Rectal smooth muscle tissue (tissue), 1 donor: Measurements from ENCODE around the gene CARHSP1.
"Not testable (repeated sequence)": the region's sequence is repeated elsewhere in the genome, so short reads cannot be mapped to it uniquely, and the experiment has no call there.

Experiments
- H3K27ac ChIP-seq: one replicate; pipeline ENCODE4 v1.7.0; 2013; ENCODE audit warnings: low read depth, low read length, inconsistent platforms
- H3K27me3 ChIP-seq: one replicate; pipeline ENCODE4 v1.7.0; 2013; ENCODE audit warnings: low read length; ENCODE audit not compliant: control insufficient read depth, insufficient read depth
- H3K36me3 ChIP-seq: one replicate; pipeline ENCODE4 v1.7.0; 2013; ENCODE audit warnings: low read length; ENCODE audit not compliant: control insufficient read depth, insufficient read depth
- H3K4me1 ChIP-seq: one replicate; pipeline ENCODE4 v1.7.0; 2013; ENCODE audit warnings: low read length; ENCODE audit not compliant: control insufficient read depth, insufficient read depth
- H3K4me3 ChIP-seq: one replicate; pipeline ENCODE4 v1.7.0; 2013; ENCODE audit warnings: low read length
- H3K9ac ChIP-seq: one replicate; pipeline ENCODE4 v1.7.0; 2013; ENCODE audit warnings: low read length

CARHSP1 gene

DNA sequence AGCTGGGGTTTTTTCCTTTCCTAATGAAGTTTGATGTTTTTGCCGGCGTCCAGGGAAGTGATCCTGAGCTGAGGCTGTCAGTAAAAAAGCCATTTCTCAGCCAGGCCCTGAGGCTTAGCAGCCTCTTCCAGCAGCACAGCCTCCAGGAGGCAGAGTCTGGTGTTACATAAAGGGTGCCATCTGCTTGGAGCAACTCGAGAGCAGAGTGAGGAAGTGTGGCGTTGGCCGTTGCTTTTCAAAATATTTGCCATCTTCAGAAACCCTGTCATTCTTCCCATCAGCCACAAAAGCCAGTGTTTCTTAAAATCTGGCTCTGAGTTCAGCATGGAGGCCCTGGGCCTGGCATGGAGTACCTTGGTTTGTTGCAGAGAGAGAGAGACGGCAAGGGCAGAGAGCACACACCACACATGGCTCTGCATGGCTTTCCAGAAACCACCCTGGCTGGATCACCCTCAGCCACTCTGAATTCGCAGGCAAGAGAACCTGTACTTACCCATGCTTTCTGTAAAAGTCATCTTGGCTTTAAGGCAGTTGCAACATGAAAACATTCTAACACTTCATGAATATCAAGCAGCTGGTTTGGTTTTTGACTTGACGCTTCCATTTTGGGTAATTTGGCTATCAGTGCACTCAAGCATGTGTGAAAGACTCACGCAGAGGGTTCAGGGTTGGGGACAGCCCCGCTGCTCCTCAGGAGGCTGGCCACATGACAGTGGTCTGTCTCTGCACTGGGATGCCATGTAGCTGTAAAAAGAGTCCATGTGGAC, 50.1 kb downstream of the CARHSP1 start:
- H3K4me1 ChIP-seq = no peaks in the 10 kb centered on the region
- H3K36me3 ChIP-seq = peaks cover 18% of the 10 kb centered on the region
- H3K9ac ChIP-seq = no peak overlapping the region
- H3K27ac ChIP-seq = no peak overlapping the region
- H3K4me3 ChIP-seq = no peak overlapping the region
- no peaks in the 10 kb centered on the region for H3K27me3 ChIP-seq

DNA sequence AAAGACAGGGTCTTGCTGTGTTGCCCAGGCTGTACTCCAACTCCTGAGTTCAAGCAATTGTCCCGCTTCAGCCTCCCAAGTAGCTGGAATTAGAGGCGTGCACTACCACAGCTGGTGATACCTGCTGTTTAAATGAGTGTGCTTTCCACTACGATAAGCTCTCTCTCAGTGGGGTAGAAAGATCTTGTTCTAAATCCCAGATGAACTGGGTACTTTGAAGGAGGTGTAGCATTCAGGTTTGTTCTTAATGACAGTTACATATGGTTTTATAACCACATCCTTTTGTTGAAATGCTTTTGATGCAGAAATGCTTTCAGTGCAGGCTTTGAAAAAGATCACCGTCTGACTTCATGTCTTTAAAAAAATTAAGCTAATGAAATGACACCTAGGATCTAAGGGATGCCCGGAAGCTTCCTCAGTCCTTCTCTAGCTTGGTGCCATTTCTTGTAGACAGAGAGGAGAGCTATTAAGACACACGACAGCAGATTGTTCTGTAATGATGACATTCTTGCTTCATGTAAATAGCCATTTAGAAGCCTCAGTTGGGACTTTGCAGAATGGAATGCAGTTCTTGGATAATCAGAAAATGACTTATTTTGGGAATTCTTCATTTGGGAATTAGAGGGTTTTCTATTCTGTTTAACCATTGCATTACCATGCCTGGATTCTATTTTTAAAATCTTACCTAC, 51.7 kb downstream of the CARHSP1 start:
- H3K36me3 ChIP-seq = peaks cover 31% of the 10 kb centered on the region
- H3K4me3 ChIP-seq = no peak overlapping the region
- no peak overlapping the region for H3K9ac ChIP-seq
- H3K27me3 ChIP-seq = no peaks in the 10 kb centered on the region
- H3K4me1 ChIP-seq = no peaks in the 10 kb centered on the region
- no peak overlapping the region for H3K27ac ChIP-seq

DNA sequence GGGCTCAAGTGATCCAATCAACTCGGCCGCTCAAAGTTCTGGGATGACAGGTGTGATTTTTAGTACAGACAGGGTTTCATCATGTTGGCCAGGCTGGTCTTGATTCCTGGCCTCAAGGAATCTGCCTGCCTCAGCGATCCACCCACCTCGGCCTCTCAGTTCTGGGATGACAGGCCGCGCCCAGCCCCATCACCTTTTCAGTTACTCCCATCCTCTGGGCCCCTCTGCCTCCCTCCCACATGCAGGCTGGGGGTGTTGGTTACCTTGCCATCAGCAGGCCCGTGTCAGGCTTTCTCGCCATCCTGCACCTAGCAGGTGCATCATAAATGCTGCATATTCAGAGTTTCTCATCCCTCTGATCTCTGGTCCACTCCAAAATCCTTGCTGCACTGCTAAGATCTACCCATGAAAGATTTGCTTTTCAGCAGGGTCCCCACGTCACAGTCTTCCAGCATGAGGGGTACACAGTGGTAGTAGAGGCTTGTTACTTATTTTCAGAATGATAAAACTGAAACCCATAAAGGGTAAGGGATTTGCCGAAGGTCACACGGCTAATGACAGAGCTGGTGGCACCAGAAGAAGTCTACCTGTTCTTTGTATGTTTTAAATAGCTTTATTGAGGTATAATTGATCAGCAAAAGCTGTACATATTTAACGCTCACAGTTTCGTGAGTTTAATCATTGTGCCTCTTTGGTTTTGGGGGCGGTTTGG, 54.6 kb downstream of the CARHSP1 start:
- Histone ChIP-seq H3K4me1 (no peaks in the 10 kb centered on the region), H3K27ac (no peak overlapping the region), H3K27me3 (no peaks in the 10 kb centered on the region), H3K9ac (no peak overlapping the region), H3K4me3 (no peak overlapping the region), H3K36me3 (peaks cover 48% of the 10 kb centered on the region)

DNA sequence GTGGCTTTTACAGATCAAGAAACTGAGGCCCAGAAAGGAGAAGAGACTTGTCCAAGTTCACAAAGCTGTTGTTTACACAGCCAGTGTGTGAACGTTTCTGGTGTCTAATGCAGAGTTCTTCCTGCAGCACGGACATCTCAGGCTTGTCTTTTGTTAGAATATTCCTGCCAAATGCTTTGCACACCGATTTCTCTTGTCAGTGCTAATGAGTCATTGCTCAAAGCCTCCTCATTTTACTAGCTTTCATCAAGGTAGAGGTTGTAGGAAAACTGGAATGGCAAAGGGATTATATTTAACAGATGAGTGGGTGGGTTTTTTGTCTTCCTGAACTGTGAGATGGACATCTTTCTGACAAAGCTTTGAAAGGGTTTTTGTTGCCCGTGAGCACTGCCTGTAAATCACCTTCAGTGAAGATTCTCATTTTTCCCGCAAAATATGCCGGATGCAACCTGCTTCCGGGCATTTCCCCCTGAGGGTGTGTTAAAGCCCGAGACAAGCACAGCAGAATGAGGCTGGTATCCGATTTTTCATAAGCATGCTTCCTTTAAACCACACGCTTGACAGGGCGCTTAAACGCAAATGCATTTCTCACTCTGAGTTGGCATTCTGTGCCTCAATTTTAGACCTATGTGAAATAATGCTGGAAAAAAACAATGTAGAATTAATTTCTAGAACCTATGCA, 56.5 kb downstream of the CARHSP1 start:
- H3K9ac ChIP-seq = no peak overlapping the region
- no peaks in the 10 kb centered on the region for H3K27me3 ChIP-seq
- H3K27ac ChIP-seq = no peak overlapping the region
- H3K36me3 ChIP-seq = peaks cover 58% of the 10 kb centered on the region
- no peaks in the 10 kb centered on the region for H3K4me1 ChIP-seq
- H3K4me3 ChIP-seq = no peak overlapping the region

DNA sequence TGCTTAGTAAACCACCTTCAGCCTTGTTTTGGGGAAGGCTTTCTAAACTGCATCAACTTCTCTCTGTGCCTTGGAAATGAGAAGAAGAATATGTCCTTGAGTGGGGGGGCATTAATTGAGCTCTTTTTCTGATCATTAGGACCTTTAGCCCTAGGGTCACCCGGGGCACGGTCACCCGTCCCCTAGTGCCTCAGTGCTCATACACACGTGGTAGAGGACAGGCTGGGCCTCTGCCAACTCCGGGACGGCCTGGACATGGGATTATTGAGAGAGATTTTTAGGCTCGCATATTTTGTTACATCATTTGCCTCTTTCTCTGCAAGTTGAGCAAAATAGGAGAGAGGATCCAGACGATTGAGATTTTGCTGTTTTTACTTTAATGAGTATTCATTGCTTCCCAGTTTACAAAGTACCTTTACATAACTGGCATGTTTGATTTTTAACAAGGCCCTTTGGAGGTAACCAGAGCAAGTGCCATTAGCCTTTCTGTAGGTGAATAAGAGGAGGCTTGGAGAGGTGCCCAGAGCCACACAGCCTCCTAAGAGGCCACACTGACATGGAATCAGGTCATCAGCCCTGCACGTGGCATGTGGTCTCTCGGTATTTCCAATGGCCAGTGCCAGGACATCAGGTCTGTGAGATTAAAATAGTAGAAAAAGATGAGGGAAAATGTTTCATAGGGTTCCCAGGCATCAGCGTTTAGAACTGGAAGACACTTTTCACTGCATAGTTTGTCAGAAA, 60.0 kb downstream of the CARHSP1 start:
- Histone ChIP-seq H3K9ac (no peak overlapping the region), H3K27me3 (no peaks in the 10 kb centered on the region), H3K27ac (no peak overlapping the region), H3K4me1 (no peaks in the 10 kb centered on the region), H3K36me3 (peaks cover 59% of the 10 kb centered on the region), H3K4me3 (no peak overlapping the region)

DNA sequence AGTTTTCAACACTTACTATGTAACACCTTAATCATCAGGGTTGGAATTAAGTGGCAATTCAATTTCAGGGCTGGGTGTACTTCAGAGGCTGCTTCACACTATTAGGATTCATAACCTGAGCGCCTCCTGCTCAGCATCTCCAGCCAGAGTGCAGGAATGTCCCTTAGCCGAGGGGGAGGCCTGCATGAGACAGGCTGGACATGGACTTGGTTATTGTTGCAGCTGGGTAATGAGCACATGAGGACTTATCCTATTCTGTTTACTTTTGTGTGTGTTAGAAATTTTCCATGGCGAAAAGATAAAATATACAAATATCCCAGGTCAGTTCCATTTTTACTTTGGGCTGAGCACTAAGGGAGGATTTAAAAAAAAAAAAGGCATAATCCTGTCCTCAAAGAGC, 60.8 kb downstream of the CARHSP1 start:
- Histone ChIP-seq H3K4me1 (no peaks in the 10 kb centered on the region), H3K9ac (no peak overlapping the region), H3K27ac (no peak overlapping the region), H3K27me3 (no peaks in the 10 kb centered on the region), H3K4me3 (no peak overlapping the region), H3K36me3 (peaks cover 55% of the 10 kb centered on the region)

DNA sequence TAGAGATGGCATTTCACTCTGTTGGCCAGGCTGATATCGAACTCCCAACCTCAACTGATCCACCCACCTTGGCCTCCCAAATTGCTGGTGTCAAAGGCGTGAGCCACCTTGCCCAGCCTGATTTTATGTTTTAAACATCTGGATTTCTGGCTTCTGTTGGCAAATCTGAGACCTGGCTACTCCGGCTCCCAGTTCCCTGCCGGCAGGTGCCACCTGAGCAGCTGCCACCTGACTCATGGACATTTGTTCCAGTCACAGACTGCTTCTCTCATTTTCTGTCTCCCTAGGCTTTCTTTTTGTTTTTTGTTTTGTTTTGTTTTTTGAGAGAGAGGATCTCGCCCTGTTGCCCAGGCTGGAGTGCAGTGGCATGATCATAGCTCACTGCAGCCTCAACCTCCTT, 61.6 kb downstream of the CARHSP1 start:
- Histone ChIP-seq H3K9ac (no peak overlapping the region), H3K4me1 (no peaks in the 10 kb centered on the region), H3K4me3 (no peak overlapping the region), H3K27ac (no peak overlapping the region), H3K36me3 (peaks cover 50% of the 10 kb centered on the region), H3K27me3 (no peaks in the 10 kb centered on the region)

DNA sequence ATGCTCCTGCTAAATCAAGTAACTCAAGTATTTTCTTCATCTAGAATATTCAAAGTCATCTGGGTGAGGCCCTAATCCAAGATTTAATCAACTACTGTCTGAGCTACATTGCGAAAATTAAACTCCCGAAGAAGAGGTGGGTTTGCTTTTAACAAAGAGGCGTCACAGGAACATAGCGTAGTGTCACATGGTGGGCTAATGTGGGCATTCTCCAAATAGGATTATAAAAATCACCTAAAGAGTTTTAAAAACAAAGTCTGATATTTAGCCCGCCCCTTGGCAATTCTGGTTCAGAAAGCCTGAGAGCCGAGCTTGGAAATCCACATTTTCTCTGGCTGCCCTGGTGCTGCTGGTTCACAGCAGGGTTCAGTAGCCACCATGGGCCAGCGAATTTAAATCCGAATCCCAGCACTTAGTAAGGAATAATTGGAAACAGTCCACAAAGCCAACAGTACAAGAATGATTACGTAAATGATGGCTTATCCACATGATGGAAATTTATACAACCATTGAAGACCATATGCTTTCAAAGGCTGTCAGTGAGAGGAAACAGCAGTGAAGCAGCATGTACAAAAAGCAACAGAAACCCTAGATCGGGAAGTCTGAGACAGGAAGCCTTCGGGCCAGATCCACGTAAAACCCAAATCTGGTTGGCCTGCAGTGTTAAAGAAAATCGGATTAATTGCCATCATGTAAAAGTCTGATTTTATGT, 62.4 kb downstream of the CARHSP1 start:
- H3K4me1 ChIP-seq = no peaks in the 10 kb centered on the region
- no peaks in the 10 kb centered on the region for H3K27me3 ChIP-seq
- no peak overlapping the region for H3K9ac ChIP-seq
- peaks cover 43% of the 10 kb centered on the region for H3K36me3 ChIP-seq
- H3K27ac ChIP-seq = no peak overlapping the region
- H3K4me3 ChIP-seq = no peak overlapping the region

DNA sequence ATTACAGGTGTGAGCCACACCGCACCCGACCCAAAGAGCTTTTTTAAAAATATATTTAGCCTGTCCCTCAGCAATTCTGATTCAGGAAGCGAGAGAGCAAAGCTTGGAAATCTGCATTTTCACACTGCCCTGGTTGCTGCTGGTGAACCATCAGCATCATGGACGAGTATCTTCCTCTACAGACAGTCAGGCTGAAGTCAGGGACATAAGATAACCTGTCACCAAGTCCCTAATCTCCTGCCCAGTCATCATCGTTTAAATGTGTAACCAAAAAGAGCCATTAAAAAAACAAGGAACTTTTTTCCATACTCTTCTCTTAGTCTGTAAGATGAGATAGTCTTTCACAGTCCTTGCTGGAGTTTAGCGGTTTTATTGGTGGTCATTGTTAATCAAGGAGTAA, 64.5 kb downstream of the CARHSP1 start:
- H3K36me3 ChIP-seq = peaks cover 31% of the 10 kb centered on the region
- H3K9ac ChIP-seq = no peak overlapping the region
- H3K4me1 ChIP-seq = peaks cover under 1% of the 10 kb centered on the region
- H3K27me3 ChIP-seq = no peaks in the 10 kb centered on the region
- no peak overlapping the region for H3K27ac ChIP-seq
- no peak overlapping the region for H3K4me3 ChIP-seq

DNA sequence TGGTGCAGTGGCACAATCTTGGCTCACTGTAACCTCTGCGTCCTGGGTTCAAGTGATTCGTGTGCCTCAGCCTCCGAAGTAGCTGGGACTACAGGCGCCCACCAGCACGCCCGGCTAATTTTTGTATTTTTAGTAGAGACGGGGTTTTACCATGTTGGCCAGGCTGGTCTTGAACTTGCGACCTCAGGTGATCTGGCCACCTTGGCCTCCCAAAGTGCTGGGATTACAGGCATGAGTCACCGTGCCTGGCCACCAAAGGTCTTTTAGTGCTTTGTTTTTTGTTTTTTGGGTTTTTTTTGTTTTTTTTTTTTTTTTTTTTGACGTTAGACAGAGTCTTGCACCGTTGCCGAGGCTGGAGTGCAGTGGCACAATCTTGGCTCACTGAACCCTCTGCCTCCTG, 65.1 kb downstream of the CARHSP1 start:
- H3K27ac ChIP-seq, H3K4me1 ChIP-seq, H3K27me3 ChIP-seq, H3K4me3 ChIP-seq, H3K9ac ChIP-seq: not testable (repeated sequence)
- peaks cover 25% of the 10 kb centered on the region for H3K36me3 ChIP-seq
